H1 (cell line): ENCODE data around the gene WSCD1. TPM values are rescaled to one million over a fixed set of nuclear protein-coding genes. Genes with fewer than 3 reads are reported as not detected.

ENCODE experiments used
- CTCF ChIA-PET: fragments of 300-600 bp; sonication (Branson Sonifier 250); formaldehyde crosslinking; loops from one replicate; lab custom pipeline; 2021; ENCODE audit not compliant: partially characterized antibody; lab: Charles Lee
- POLR2A ChIA-PET: fragments of 300-600 bp; sonication (Branson Sonifier 250); formaldehyde crosslinking; loops from one replicate; lab custom pipeline; 2021; ENCODE audit warnings: inconsistent platforms; ENCODE audit not compliant: partially characterized antibody; lab: Charles Lee
- DNase-seq, 2 experiments: peaks; one replicate each; pipeline versions ENCODE4 v3.0.0 to v3.0.0-alpha.2; 2010 to 2022; ENCODE audit warnings: low spot score in 2 of 2, low read depth in 1 of 2, mixed read lengths in 1 of 2
- FAIRE-seq: peaks from 2 replicates; lab custom pipeline; 2011; peaks lifted over from hg19 to GRCh38; lab: Jason Lieb, UNC
- H2AFZ ChIP-seq: 2 replicates; pipeline ENCODE4 v1.8.1; 2012; ENCODE audit warnings: low read length, inconsistent platforms
- H2AK5ac ChIP-seq: 2 replicates; pipeline ENCODE4 v1.6.1; 2013; ENCODE audit warnings: low read depth, low read length
- H2BK120ac ChIP-seq: replicated peaks from 2 replicates; pipeline ENCODE3; 2013; ENCODE audit warnings: low read depth, low read length, inconsistent platforms
- H2BK12ac ChIP-seq: 2 replicates; pipeline ENCODE4 v1.6.1; 2013; ENCODE audit warnings: low read depth, low read length
- H2BK15ac ChIP-seq: 2 replicates; pipeline ENCODE4 v1.6.1; 2013; ENCODE audit warnings: low read length
- H2BK20ac ChIP-seq: 2 replicates; pipeline ENCODE4 v1.6.1; 2013; ENCODE audit warnings: low read length
- H2BK5ac ChIP-seq: 2 replicates; pipeline ENCODE4 v1.6.1; 2013; ENCODE audit warnings: low read depth, low read length
- H3K14ac ChIP-seq: 2 replicates; pipeline ENCODE4 v1.6.1; 2013; ENCODE audit warnings: inconsistent platforms; ENCODE audit not compliant: insufficient read length
- H3K18ac ChIP-seq: 2 replicates; pipeline ENCODE4 v1.6.1; 2013; ENCODE audit warnings: low read length; ENCODE audit errors: extremely low read depth
- H3K23ac ChIP-seq: 2 replicates; pipeline ENCODE4 v1.6.1; 2013; ENCODE audit warnings: inconsistent platforms; ENCODE audit not compliant: insufficient read length
- H3K23me2 ChIP-seq: 2 replicates; pipeline ENCODE4 v1.6.1; 2013; ENCODE audit warnings: low read depth, low read length
- H3K27ac ChIP-seq: 2 replicates; pipeline ENCODE4 v1.6.1; 2011; ENCODE audit warnings: low read depth, low read length, inconsistent platforms
- H3K27me3 ChIP-seq, 4 experiments: replicated peaks in 1 of 4; 1 replicate in 1 of 4; 2 replicates in 3 of 4; pipeline versions ENCODE4 v1.6.1 to v1.8.1; 2011 to 2013; ENCODE audit warnings: low read length in 3 of 4, mild to moderate bottlenecking in 3 of 4, inconsistent platforms in 2 of 4, mixed read lengths in 2 of 4, moderate library complexity in 1 of 4; ENCODE audit not compliant: control insufficient read depth in 3 of 4, insufficient read depth in 3 of 4; ENCODE audit errors: extremely low read depth in 1 of 4
- H3K36me3 ChIP-seq, 4 experiments: 2 replicates each; pipeline versions ENCODE4 v1.6.1 to v1.8.1; 2011 to 2013; ENCODE audit warnings: mild to moderate bottlenecking in 4 of 4, low read length in 3 of 4, moderate library complexity in 2 of 4, control low read depth in 1 of 4, inconsistent platforms in 1 of 4; ENCODE audit not compliant: insufficient read depth in 4 of 4, control insufficient read depth in 2 of 4
- H3K4ac ChIP-seq: replicated peaks from 2 replicates; pipeline ENCODE3; 2013; ENCODE audit warnings: low read length, low read depth, mixed read lengths, inconsistent platforms; ENCODE audit not compliant: insufficient read length
- H3K4me1 ChIP-seq, 4 experiments: replicated peaks in 1 of 4; 1 replicate in 1 of 4; 2 replicates in 3 of 4; pipeline versions ENCODE4 v1.6.1 to v1.8.1; 2011 to 2013; ENCODE audit warnings: low read length in 3 of 4, inconsistent platforms in 2 of 4, mixed read lengths in 1 of 4; ENCODE audit not compliant: insufficient read depth in 4 of 4, control insufficient read depth in 3 of 4
- H3K4me2 ChIP-seq, 2 experiments: 2 replicates each; pipeline versions ENCODE4 v1.6.1 to v1.8.1; 2011 to 2013; ENCODE audit warnings: low read depth in 2 of 2, low read length in 2 of 2, control low read depth in 1 of 2, inconsistent platforms in 1 of 2, mild to moderate bottlenecking in 1 of 2; ENCODE audit not compliant: insufficient read depth in 1 of 2
- H3K4me3 ChIP-seq, 4 experiments: fragments of 200-600, 300-600 bp in 1 of 4; sonication (generic), shearing (Covaris generic), sonication (Bioruptor Twin) in 1 of 4; 2 replicates each; pipeline versions ENCODE4 v1.5.1 to v1.8.1; 2011 to 2016; ENCODE audit warnings: low read length in 4 of 4, low read depth in 3 of 4, control low read depth in 2 of 4, inconsistent platforms in 2 of 4, mild to moderate bottlenecking in 2 of 4, mixed read lengths in 1 of 4, moderate library complexity in 1 of 4; ENCODE audit not compliant: insufficient read depth in 2 of 4; ENCODE audit errors: extremely low read depth in 1 of 4
- H3K56ac ChIP-seq: replicated peaks from 2 replicates; pipeline ENCODE3; 2013; ENCODE audit warnings: low read depth, mild to moderate bottlenecking, mixed read lengths, low read length, inconsistent platforms; ENCODE audit not compliant: insufficient read length
- H3K79me1 ChIP-seq: 2 replicates; pipeline ENCODE4 v1.6.1; 2013; ENCODE audit warnings: low read depth, low read length, control low read depth
- H3K79me2 ChIP-seq, 2 experiments: 2 replicates each; pipeline versions ENCODE4 v1.6.1 to v1.8.1; 2012 to 2013; ENCODE audit warnings: low read length in 2 of 2, mild to moderate bottlenecking in 2 of 2, inconsistent platforms in 1 of 2; ENCODE audit not compliant: insufficient read depth in 2 of 2, control insufficient read depth in 1 of 2
- H3K9ac ChIP-seq, 4 experiments: replicated peaks in 1 of 4; 1 replicate in 1 of 4; 2 replicates in 3 of 4; pipeline versions ENCODE4 v1.6.1 to v1.8.1; 2011 to 2013; ENCODE audit warnings: low read depth in 3 of 4, low read length in 3 of 4, control low read depth in 2 of 4, mild to moderate bottlenecking in 2 of 4, moderate library complexity in 2 of 4, inconsistent platforms in 1 of 4; ENCODE audit errors: extremely low read depth in 1 of 4
- H3K9me3 ChIP-seq, 2 experiments: 2 replicates each; pipeline versions ENCODE4 v1.6.1 to v1.8.1; 2012 to 2013; ENCODE audit warnings: mild to moderate bottlenecking in 2 of 2, moderate library complexity in 2 of 2, control low read depth in 1 of 2, inconsistent platforms in 1 of 2, low read depth in 1 of 2, low read length in 1 of 2, mixed read lengths in 1 of 2; ENCODE audit not compliant: insufficient read depth in 2 of 2
- H4K20me1 ChIP-seq, 2 experiments: replicated peaks in 1 of 2; 2 replicates each; pipeline versions ENCODE3 to v1.8.1; 2011 to 2013; ENCODE audit warnings: inconsistent platforms in 2 of 2, low read length in 2 of 2, mild to moderate bottlenecking in 1 of 2; ENCODE audit not compliant: insufficient read depth in 2 of 2, control insufficient read depth in 1 of 2
- H4K5ac ChIP-seq: 2 replicates; pipeline ENCODE4 v1.6.1; 2013; ENCODE audit warnings: low read length, low read depth, mixed read lengths, inconsistent platforms; ENCODE audit not compliant: insufficient read length
- H4K8ac ChIP-seq: 2 replicates; pipeline ENCODE4 v1.8.0; 2013; ENCODE audit warnings: mild to moderate bottlenecking, moderate library complexity, low read length, inconsistent platforms; ENCODE audit not compliant: insufficient read depth; ENCODE audit errors: extremely low read depth
- H4K91ac ChIP-seq: replicated peaks from 2 replicates; pipeline ENCODE3; 2013; ENCODE audit warnings: low read length, mixed read lengths, inconsistent platforms; ENCODE audit not compliant: insufficient read length
- ASH2L ChIP-seq: fragments of 200-600, 300-600 bp; sonication (generic); IDR thresholded peaks from one replicate; pipeline ENCODE4 v1.7.1; 2017; ENCODE audit warnings: low read length
- CBX8 ChIP-seq: fragments of 300-800, 300-1000 bp; sonication (generic); IDR thresholded peaks from 2 replicates; pipeline ENCODE4 v1.7.1; 2016; ENCODE audit warnings: low read depth, low read length, borderline replicate concordance
- WGBS, 2 experiments: shearing (Covaris generic) in 1 of 2; methylation state at CpG; one replicate each; pipeline versions ENCODE4 v1.1.6 to v1.1.7; 2013 to 2015; ENCODE audit warnings: low lambda C conversion rate in 2 of 2, mixed read lengths in 2 of 2, inconsistent platforms in 1 of 2, low coverage in 1 of 2, missing lambda C conversion rate in 1 of 2; ENCODE audit not compliant: insufficient replicate concordance in 2 of 2, insufficient coverage in 1 of 2, insufficient read length in 1 of 2; ENCODE audit errors: extremely low coverage in 1 of 2, missing lambda C conversion rate in 1 of 2; 5-methylcytosine and 5-hydroxymethylcytosine counted together
- polyA plus RNA-seq, 7 experiments: library from polyadenylated mRNA; depleted of rRNA in 3 of 7; stranded (reverse) in 5 of 7; unstranded in 2 of 7; fragments of >200 nt in 5 of 7; fragments of 200-250 nt in 2 of 7; gene quantifications; 1 replicate in 5 of 7; 2 replicates in 1 of 7; 4 replicates in 1 of 7; pipeline versions ENCODE4 v1.2.1 to v1.2.3, GENCODE V29; 2011 to 2013; ENCODE audit warnings: missing spikeins in 2 of 7, mixed read lengths in 2 of 7
- total RNA-seq: library from RNA; stranded (reverse); fragmentation: NEBNext Ultra II Directional; extraction: Animal tissue kit (Norgen Biotek cat#: 25700); gene quantifications from 2 replicates; pipeline ENCODE4 v1.2.1, GENCODE V29; 2021

Gene WSCD1
- total and polyA plus RNA-seq, 2 of the 8 experiments (the other 6 are each of a cell fraction or from before 2014, with no cell fraction given): 21.9 to 39.0 TPM

GRCh38 chr17:6041246-6041645 is 28.9 kb upstream of the WSCD1 start:
- no peaks in the 10 kb centered on the region for H3K79me2 ChIP-seq
- no peaks in the 10 kb centered on the region for H3K9me3 ChIP-seq
- H2BK12ac ChIP-seq: no peak overlapping the region
- ChIA-PET CTCF (interaction anchor here (0.6 to 1.8 kb wide), 3 partner anchors 28 to 335 kb away, joined by 3 to 4 read pairs (median 4); no protein-coding TSS in a partner anchor), POLR2A (no interaction called here)
- FAIRE-seq (no peak), DNase-seq (no peak)
- no peak overlapping the region for H3K4me2 ChIP-seq
- no peaks in the 10 kb centered on the region for H3K27me3 ChIP-seq
- H3K4ac ChIP-seq: no peak overlapping the region
- no peak overlapping the region for H2BK5ac ChIP-seq
- H2AFZ ChIP-seq: no peak overlapping the region
- no peak overlapping the region for H4K8ac ChIP-seq
- no peak overlapping the region for H3K4me3 ChIP-seq
- no peak overlapping the region for H3K18ac ChIP-seq
- no peak overlapping the region for H2BK120ac ChIP-seq
- H3K56ac ChIP-seq: no peak overlapping the region
- WGBS, 2 experiments: 85% methylated on average over 13 of the region's 13 CpGs; no CpG with 5 or more reads in 1 of the 2 experiments
- H3K27ac ChIP-seq: no peak overlapping the region
- H3K9ac ChIP-seq: no peak overlapping the region
- no peak overlapping the region for H2BK20ac ChIP-seq
- no peak overlapping the region for H2AK5ac ChIP-seq
- TF ChIP-seq ASH2L: no peak
- no peak for TF ChIP-seq CBX8
- H4K20me1 ChIP-seq: no peaks in the 10 kb centered on the region
- H3K4me1 ChIP-seq: no peaks in the 10 kb centered on the region
- no peak overlapping the region for H4K5ac ChIP-seq
- H3K36me3 ChIP-seq: no peaks in the 10 kb centered on the region
- no peaks in the 10 kb centered on the region for H3K79me1 ChIP-seq
- no peaks in the 10 kb centered on the region for H3K23me2 ChIP-seq
- no peak overlapping the region for H2BK15ac ChIP-seq
- no peak overlapping the region for H3K14ac ChIP-seq
- no peak overlapping the region for H4K91ac ChIP-seq
- H3K23ac ChIP-seq: no peak overlapping the region
